ENCODE results near the gene FMNL3. TPM values are rescaled to one million over a fixed set of nuclear protein-coding genes. Genes with fewer than 3 reads are reported as not detected.
A peak's percentile ranks its signal among the peaks of the same experiment; 100 is the strongest.
"Not testable (repeated sequence)": the region's sequence is repeated elsewhere in the genome, so short reads cannot be mapped to it uniquely, and the experiment has no call there.

The FMNL3 gene
- total and polyA plus RNA-seq, 2 of the 8 experiments (the other 6 are each of a cell fraction or from before 2014, with no cell fraction given), result 8.6 to 29.0 TPM

GRCh38 chr12:49609059-49609874 lies 97.9 kb downstream of the FMNL3 start (continued):
- TF ChIP-seq SAP30 (IDR thresholded peaks at IDR 0.05; ENCODE audit: insufficient read depth, insufficient replicate concordance, low read length), result no peak

GRCh38 chr12:49605539-49605938 lies 101.7 kb downstream of the FMNL3 start, which contains the start of gene FAM186B:
FAM186B (minus strand) TSS chr12:49605639; CDS start chr12:49605477, 162 bp downstream.
- not testable (repeated sequence) for FAIRE-seq; H2BK15ac ChIP-seq (ENCODE audit: low read length)

More at GRCh38 chr12:49605539-49605938, 101.7 kb downstream of the FMNL3 start, which contains the start of gene FAM186B:
- H2AFZ ChIP-seq (ENCODE audit: low read length); H3K14ac ChIP-seq (ENCODE audit: insufficient read length); H2BK5ac ChIP-seq (ENCODE audit: low read depth, low read length); H3K79me2 ChIP-seq (ENCODE audit: control insufficient read depth in 1 of 2, insufficient read depth in 2 of 2, low read length in 2 of 2); H3K79me1 ChIP-seq (ENCODE audit: low read depth, low read length); H4K5ac ChIP-seq (ENCODE audit: insufficient read length, low read depth, low read length); H2BK12ac ChIP-seq (ENCODE audit: low read depth, low read length); H2BK120ac ChIP-seq (replicated peaks; ENCODE audit: low read depth, low read length); H3K4me3 ChIP-seq (ENCODE audit: extremely low read depth in 1 of 4, insufficient read depth in 2 of 4, low read depth in 3 of 4, low read length in 4 of 4); H4K91ac ChIP-seq (replicated peaks; ENCODE audit: insufficient read length, low read length); H3K4me2 ChIP-seq (ENCODE audit: insufficient read depth in 1 of 2, low read depth in 2 of 2, low read length in 2 of 2); H3K4ac ChIP-seq (replicated peaks; ENCODE audit: insufficient read length, low read depth, low read length); H3K9me3 ChIP-seq (ENCODE audit: insufficient read depth in 2 of 2, low read depth in 1 of 2, low read length in 1 of 2); H3K4me1 ChIP-seq (replicated peaks in 1 of 4; ENCODE audit: control insufficient read depth in 3 of 4, insufficient read depth in 4 of 4, low read length in 3 of 4); H4K8ac ChIP-seq (ENCODE audit: extremely low read depth, insufficient read depth, low read length); H3K36me3 ChIP-seq (ENCODE audit: control insufficient read depth in 2 of 4, insufficient read depth in 4 of 4, low read length in 3 of 4); DNase-seq (ENCODE audit: low read depth in 1 of 2, low spot score in 2 of 2); H3K18ac ChIP-seq (ENCODE audit: extremely low read depth, low read length); H3K9ac ChIP-seq (replicated peaks in 1 of 4; ENCODE audit: extremely low read depth in 1 of 4, low read depth in 3 of 4, low read length in 3 of 4); H3K56ac ChIP-seq (replicated peaks; ENCODE audit: insufficient read length, low read depth, low read length); H2BK20ac ChIP-seq (ENCODE audit: low read length); H3K27ac ChIP-seq (ENCODE audit: low read depth, low read length); H3K23ac ChIP-seq (ENCODE audit: insufficient read length); H3K23me2 ChIP-seq (ENCODE audit: low read depth, low read length); H3K27me3 ChIP-seq (replicated peaks in 1 of 4; ENCODE audit: control insufficient read depth in 3 of 4, extremely low read depth in 1 of 4, insufficient read depth in 3 of 4, low read length in 3 of 4); H4K20me1 ChIP-seq (replicated peaks in 1 of 2; ENCODE audit: control insufficient read depth in 1 of 2, insufficient read depth in 2 of 2, low read length in 2 of 2): not testable (repeated sequence)
- CTCF ChIA-PET (ENCODE audit: partially characterized antibody), result interaction anchor here (0.6 to 1.4 kb wide), 8 partner anchors 12 to 443 kb away, joined by 3 to 7 read pairs (median 4); partner anchors contain the start of gene TMBIM6
- H2AK5ac ChIP-seq (ENCODE audit: low read depth, low read length), result 0 out of 2 replicates have a peak within 1 kb of the TSS, but pooled peaks have one; percentile 53
- POLR2A ChIA-PET (ENCODE audit: partially characterized antibody), result interaction anchor here (1.8 to 2.1 kb wide), 2 partner anchors 39 to 136 kb away, joined by 5 read pairs; partner anchors contain the start of gene TMBIM6
- WGBS, 2 experiments (ENCODE audit: extremely low coverage in 1 of 2, insufficient coverage in 1 of 2, insufficient read length in 1 of 2, insufficient replicate concordance in 2 of 2, low coverage in 1 of 2, low lambda C conversion rate in 2 of 2, missing lambda C conversion rate in 1 of 2), result 77% methylated on average over 3 of the region's 4 CpGs; no CpG with 5 or more reads in 1 of the 2 experiments

All from H1 (cell line).